GM18502 (cell line): Measurements from ENCODE around the gene SLC25A44.

Experiments used
- ATAC-seq: cut with Tn5 transposase; IDR thresholded peaks from one replicate; pipeline ENCODE4 v1.9.1; 2021; ENCODE audit warnings: mild to moderate bottlenecking; ENCODE audit not compliant: unreplicated experiment, poor library complexity

SLC25A44 gene

GRCh38 chr1:156232201-156232894 is 38.4 kb downstream of the SLC25A44 start:
- no peak for ATAC-seq

- no peak for ATAC-seq
Observed at GRCh38 chr1:156233426-156234127, 39.7 kb downstream of the SLC25A44 start.

- no peak for ATAC-seq
Observed at GRCh38 chr1:156236164-156236563, 42.3 kb downstream of the SLC25A44 start.

- no peak for ATAC-seq
Observed at GRCh38 chr1:156238248-156238647, 44.3 kb downstream of the SLC25A44 start.

GRCh38 chr1:156241311-156241811 is 47.5 kb downstream of the SLC25A44 start:
- ATAC-seq: no peak

- no peak for ATAC-seq
Observed at GRCh38 chr1:156241926-156242325, 48.0 kb downstream of the SLC25A44 start, which contains the start of gene BGLAP. TSS of gene BGLAP (plus strand) at chr1:156242184. CDS start at chr1:156242232, 48 bp downstream.

GRCh38 chr1:156242738-156243137 is 48.8 kb downstream of the SLC25A44 start:
- no peak for ATAC-seq

- ATAC-seq: no peak
Observed at GRCh38 chr1:156244126-156244525, 50.2 kb downstream of the SLC25A44 start.

- ATAC-seq: no peak
Observed at GRCh38 chr1:156244712-156245111, 50.8 kb downstream of the SLC25A44 start.

- no peak for ATAC-seq
Observed at GRCh38 chr1:156245451-156246232, 51.7 kb downstream of the SLC25A44 start.

GRCh38 chr1:156246241-156246780 is 52.4 kb downstream of the SLC25A44 start:
- ATAC-seq: no peak

GRCh38 chr1:156246781-156247459 is 53.0 kb downstream of the SLC25A44 start:
- no peak for ATAC-seq

- ATAC-seq: no peak
Observed at GRCh38 chr1:156247460-156248322, 53.8 kb downstream of the SLC25A44 start, which contains the start of gene PAQR6. TSS of gene PAQR6 (minus strand) at chr1:156248056. CDS start at chr1:156246731, 1,325 bp downstream.

GRCh38 chr1:156248323-156248683 is 54.4 kb downstream of the SLC25A44 start:
- ATAC-seq: no peak

- ATAC-seq: no peak
Observed at GRCh38 chr1:156249593-156249992, 55.7 kb downstream of the SLC25A44 start.

GRCh38 chr1:156251527-156251926 is 57.6 kb downstream of the SLC25A44 start:
- ATAC-seq: no peak

GRCh38 chr1:156253634-156254033 is 59.7 kb downstream of the SLC25A44 start:
- ATAC-seq: no peak

- no peak for ATAC-seq
Observed at GRCh38 chr1:156257711-156258110, 63.8 kb downstream of the SLC25A44 start.

- no peak for ATAC-seq
Observed at GRCh38 chr1:156258859-156259258, 65.0 kb downstream of the SLC25A44 start.
